Fibroblast of the aortic adventitia (primary cell): ENCODE results near the gene OARD1. TPM values are rescaled to one million over a fixed set of nuclear protein-coding genes. Genes with fewer than 3 reads are reported as not detected.
"Not testable (repeated sequence)": the region's sequence is repeated elsewhere in the genome, so short reads cannot be mapped to it uniquely, and the experiment has no call there.

Experiments used
- DNase-seq: peaks from one replicate; pipeline ENCODE4 v3.0.0-alpha.2; 2010; ENCODE audit warnings: low read depth
- H3K4me3 ChIP-seq: 2 replicates; pipeline ENCODE4 v1.5.1; 2011; ENCODE audit warnings: low read depth, mild to moderate bottlenecking, control low read depth, low read length, moderate library complexity
- total RNA-seq: library from RNA; depleted of rRNA; stranded (reverse); fragments of >200 nt; gene quantifications from 2 replicates; pipeline ENCODE4 v1.2.3, GENCODE V29; 2012; ENCODE audit warnings: low replicate concordance
- TF ChIP-seq, protein P1 (sequence below): IDR thresholded peaks from 2 replicates; pipeline ENCODE4 v1.5.1; 2011; ENCODE audit warnings: mild to moderate bottlenecking, low read length, control low read depth, inconsistent platforms; ENCODE audit not compliant: insufficient read depth

The OARD1 gene, protein sequence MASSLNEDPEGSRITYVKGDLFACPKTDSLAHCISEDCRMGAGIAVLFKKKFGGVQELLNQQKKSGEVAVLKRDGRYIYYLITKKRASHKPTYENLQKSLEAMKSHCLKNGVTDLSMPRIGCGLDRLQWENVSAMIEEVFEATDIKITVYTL
- 4.6 and 10.8 TPM in 2 replicates for total RNA-seq

DNA sequence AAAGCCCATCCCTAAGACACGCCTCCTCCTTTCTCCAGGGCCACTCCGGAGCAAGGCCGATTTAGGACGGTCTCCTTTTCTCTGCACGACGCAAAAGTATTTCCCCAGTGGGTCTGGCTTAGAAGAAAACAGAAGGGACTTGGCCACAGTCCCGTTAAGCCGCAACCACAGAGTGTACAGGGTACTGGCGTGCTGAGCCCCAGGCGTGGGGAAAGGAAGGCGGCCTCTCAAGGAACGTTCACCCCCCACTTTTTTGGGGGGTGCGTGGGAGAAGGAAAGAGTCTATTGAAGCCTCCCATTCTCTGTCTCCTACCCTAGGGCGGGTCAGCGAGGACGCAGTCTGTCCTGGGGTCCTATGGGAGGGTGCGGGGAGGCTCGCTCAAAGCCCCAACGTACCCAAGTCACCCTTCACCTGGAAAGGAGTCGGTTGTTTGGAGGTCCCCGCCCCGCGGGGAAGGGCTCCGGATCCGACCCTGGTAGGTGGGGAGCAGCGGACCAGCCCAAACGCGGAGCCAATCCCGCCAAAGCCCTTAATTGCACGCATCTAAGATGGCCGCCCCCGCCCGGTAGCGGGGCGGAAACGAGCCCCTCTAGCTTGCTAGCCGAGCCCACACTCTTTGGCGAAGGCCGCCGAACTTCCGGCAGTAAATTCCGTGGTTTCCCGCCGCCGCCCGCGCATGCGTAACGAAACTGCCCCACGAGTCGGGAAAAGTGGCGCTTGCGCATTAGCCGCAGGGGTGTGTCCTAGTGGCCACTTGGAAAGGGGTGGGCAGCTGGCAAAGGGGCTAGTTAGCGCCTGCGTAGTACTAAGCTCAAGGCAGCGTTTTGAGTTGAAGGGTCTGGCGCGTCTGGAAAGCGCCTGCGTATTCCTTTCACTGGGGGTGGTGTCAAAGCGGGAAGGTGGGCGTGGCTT, at the start of gene OARD1:
Gene OARD1 (minus strand): TSS at position 434 of the 913 bp plus-strand sequence. CDS start 722 bp downstream, outside the sequence.
- peak; percentile 100 for DNase-seq
- TF ChIP-seq, protein P1, sequence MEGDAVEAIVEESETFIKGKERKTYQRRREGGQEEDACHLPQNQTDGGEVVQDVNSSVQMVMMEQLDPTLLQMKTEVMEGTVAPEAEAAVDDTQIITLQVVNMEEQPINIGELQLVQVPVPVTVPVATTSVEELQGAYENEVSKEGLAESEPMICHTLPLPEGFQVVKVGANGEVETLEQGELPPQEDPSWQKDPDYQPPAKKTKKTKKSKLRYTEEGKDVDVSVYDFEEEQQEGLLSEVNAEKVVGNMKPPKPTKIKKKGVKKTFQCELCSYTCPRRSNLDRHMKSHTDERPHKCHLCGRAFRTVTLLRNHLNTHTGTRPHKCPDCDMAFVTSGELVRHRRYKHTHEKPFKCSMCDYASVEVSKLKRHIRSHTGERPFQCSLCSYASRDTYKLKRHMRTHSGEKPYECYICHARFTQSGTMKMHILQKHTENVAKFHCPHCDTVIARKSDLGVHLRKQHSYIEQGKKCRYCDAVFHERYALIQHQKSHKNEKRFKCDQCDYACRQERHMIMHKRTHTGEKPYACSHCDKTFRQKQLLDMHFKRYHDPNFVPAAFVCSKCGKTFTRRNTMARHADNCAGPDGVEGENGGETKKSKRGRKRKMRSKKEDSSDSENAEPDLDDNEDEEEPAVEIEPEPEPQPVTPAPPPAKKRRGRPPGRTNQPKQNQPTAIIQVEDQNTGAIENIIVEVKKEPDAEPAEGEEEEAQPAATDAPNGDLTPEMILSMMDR = no peak
- peak within 1 kb of the TSS; percentile 92 for H3K4me3 ChIP-seq

DNA sequence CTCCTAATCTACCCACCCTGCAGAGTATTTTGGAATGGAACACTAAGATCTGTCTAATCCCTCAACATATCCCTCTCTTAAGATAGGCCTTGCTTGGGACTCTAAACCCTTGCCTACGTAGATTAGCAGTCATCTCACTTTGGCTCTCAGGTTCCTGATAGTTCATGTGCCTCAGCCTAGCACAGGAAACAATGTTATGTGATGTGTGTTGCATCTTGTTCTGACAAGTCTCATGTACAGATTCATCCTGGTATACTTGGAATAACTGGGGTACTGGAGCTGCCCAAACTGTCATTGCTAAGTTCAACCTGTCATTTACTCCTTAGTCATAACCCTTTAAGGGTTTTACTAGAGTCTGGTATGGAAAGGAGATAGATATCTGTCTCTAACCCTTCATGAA, 47.9 kb upstream of the OARD1 start:
- no peak overlapping the region for H3K4me3 ChIP-seq
- TF ChIP-seq, protein P1 = no peak
- DNase-seq = no peak

DNA sequence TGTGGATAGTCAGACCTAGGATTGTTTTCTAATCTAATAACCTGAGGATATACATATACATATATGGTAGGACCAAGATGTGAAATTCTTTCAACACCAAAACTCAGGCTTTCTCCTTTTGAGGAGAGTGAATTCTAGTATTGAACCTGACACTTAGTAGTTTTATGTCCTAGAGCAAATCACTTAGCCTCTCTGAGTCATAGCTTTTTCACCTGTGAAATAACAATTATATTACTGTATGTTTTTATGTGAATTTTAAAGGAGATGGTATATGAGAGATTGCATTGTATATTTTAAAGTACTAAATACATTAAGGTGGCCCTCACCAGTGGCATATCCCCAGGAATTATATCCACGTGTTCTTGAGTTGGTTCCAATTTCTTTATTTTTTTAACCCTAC, 47.4 kb upstream of the OARD1 start:
- TF ChIP-seq, protein P1 = no peak
- no peak overlapping the region for H3K4me3 ChIP-seq
- DNase-seq = no peak

DNA sequence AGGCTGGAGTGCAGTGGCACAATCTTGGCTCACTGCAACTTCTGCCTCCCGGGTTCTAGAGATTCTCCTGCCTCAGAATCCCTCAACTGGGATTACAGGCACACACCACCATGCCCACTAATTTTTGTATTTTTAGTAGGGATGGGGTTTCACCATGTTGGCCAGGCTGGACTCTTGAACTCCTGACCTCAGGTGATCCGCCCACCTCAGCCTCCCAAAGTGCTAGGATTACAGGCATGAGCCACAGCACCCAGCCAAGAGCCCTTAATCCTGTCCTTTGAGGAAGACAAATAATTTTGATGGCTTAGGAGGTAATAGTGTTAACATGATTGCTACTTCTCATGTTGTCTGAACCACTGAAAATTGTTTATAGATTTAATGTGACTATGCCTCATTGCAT, 42.9 kb upstream of the OARD1 start:
- not testable (repeated sequence) for DNase-seq, H3K4me3 ChIP-seq

DNA sequence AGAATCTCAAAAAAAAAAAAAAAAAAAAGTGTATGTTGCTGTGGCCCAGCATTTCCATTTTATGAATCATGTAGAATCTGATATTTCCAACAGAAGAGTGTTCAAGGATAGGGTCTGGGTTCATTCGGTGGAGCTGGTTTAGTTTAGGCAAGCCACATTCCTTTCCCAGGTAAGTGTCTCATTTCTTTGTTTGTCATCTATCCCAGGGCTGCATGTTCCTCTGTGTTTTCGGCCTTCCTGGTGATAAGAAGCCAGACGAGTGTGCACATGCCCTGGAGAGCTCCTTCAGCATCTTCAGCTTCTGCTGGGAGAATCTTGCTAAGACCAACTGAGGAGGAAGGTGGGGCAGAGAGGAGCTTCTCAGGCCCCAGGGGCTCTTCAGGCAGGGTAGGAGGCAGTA, 38.9 kb upstream of the OARD1 start:
- H3K4me3 ChIP-seq = no peak overlapping the region
- no peak for DNase-seq
- TF ChIP-seq, protein P1 = no peak

DNA sequence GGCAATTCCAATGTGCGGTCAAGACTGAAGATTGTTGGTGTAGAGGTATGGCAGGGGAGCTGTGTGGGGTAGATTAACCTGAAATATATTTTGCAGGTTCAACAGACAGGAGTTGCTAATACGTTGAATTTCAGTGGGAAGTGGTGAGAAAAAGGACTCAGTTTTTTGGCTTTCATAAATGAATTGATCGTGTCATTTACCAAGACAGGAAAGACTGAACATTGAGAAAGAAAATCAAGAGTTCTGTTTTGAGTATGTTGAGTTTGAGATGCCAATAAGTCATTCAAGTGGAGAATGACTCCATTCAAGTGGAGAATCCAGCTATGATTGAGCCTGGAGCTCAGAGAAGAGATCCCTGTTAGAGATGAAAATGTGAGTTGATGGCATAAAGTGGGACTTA, 31.7 kb upstream of the OARD1 start:
- TF ChIP-seq, protein P1 = no peak
- H3K4me3 ChIP-seq = no peak overlapping the region
- DNase-seq = no peak

DNA sequence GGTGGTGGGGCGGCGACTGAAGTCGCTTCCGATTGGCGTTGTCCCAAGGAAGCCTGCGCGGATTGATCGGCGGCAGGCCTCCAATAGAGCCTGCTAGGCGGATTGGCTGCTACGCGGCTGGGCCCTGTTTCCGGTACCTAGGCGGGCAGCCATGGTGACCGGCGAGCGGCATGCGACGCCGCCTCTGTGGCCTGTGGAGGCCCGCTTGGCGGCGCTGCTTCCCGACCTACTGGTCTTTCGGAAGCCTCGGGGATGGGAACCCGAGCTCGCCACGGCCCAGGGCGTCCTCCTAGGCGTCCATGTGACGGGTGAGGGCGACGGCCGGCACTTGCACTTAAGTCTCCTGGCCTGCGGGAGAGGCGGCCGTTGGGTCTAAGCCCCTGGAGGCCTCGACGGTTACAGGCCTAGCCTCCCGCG, 28.7 kb upstream of the OARD1 start:
- TF ChIP-seq, protein P1 = no peak
- DNase-seq = no peak
- H3K4me3 ChIP-seq = no peak overlapping the region
